HUES64 (cell line): ENCODE measurements around the gene TMEM134.
"Not testable (repeated sequence)": the region's sequence is repeated elsewhere in the genome, so short reads cannot be mapped to it uniquely, and the experiment has no call there.

Experiments used
- H3K27ac ChIP-seq: 2 replicates; pipeline ENCODE4 v1.7.0; 2013; ENCODE audit warnings: low read depth, low read length, inconsistent platforms
- H3K27me3 ChIP-seq: 2 replicates; pipeline ENCODE4 v1.6.1; 2013; ENCODE audit warnings: mild to moderate bottlenecking, low read length; ENCODE audit not compliant: insufficient read depth
- H3K36me3 ChIP-seq: 2 replicates; pipeline ENCODE4 v1.6.1; 2013; ENCODE audit warnings: mild to moderate bottlenecking, low read length; ENCODE audit not compliant: insufficient read depth
- H3K4me1 ChIP-seq: 2 replicates; pipeline ENCODE4 v1.6.1; 2013; ENCODE audit warnings: mild to moderate bottlenecking, low read length, moderate library complexity; ENCODE audit not compliant: insufficient read depth
- H3K4me3 ChIP-seq: 2 replicates; pipeline ENCODE4 v1.5.1; 2013; ENCODE audit warnings: mild to moderate bottlenecking, low read length, moderate library complexity
- H3K9ac ChIP-seq: 2 replicates; pipeline ENCODE4 v1.6.1; 2013; ENCODE audit warnings: mild to moderate bottlenecking, low read depth, low read length
- H3K9me3 ChIP-seq: 2 replicates; pipeline ENCODE4 v1.6.1; 2013; ENCODE audit warnings: low read depth, low read length; ENCODE audit not compliant: insufficient read depth
- WGBS: fragments of 150-250, 120-280 bp; methylation state at CpG from one replicate; pipeline ENCODE4 v1.1.7; 2013; ENCODE audit warnings: missing lambda C conversion rate; 5-methylcytosine and 5-hydroxymethylcytosine counted together

TMEM134 gene

GRCh38 chr11:67477344-67478050 is 8.4 kb upstream of the TMEM134 start:
- not testable (repeated sequence) for H3K27me3 ChIP-seq, H3K36me3 ChIP-seq, H3K4me3 ChIP-seq, H3K9me3 ChIP-seq, H3K27ac ChIP-seq, H3K9ac ChIP-seq, H3K4me1 ChIP-seq
- 94% methylated on average over 11 of the region's 16 CpGs for WGBS

- H3K9ac ChIP-seq, H3K27me3 ChIP-seq, H3K4me3 ChIP-seq, H3K27ac ChIP-seq, H3K9me3 ChIP-seq, H3K36me3 ChIP-seq, H3K4me1 ChIP-seq: not testable (repeated sequence)
- WGBS: 95% methylated on average over 10 of the region's 10 CpGs
Observed at GRCh38 chr11:67476692-67477091, 7.6 kb upstream of the TMEM134 start.

DNA sequence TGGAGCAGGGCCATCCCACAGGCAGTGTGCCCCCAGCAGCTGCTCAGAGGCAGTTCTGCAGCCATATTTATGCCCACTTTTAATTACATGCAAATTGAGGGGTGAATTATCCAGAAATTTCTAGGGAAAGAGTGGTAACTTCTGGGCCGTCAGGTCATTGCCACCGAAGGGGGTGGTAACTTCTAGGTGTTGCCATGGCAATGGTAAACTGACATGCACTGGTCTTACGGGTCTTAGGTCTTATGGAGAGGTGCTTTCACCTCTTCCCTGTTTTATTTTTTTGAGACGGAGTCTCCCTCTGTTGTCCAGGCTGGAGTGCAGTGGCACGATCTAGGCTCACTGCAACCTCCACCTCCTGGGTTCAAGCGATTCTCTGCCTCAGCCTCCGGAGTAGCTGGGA is 3.8 kb upstream of the TMEM134 start:
- Histone ChIP-seq H3K9me3 (no peaks in the 10 kb centered on the region), H3K4me3 (no peak overlapping the region), H3K27ac (no peak overlapping the region), H3K27me3 (no peaks in the 10 kb centered on the region), H3K9ac (no peak overlapping the region), H3K4me1 (no peaks in the 10 kb centered on the region), H3K36me3 (no peaks in the 10 kb centered on the region)
- WGBS: 81% methylated on average over 7 of the region's 7 CpGs

DNA sequence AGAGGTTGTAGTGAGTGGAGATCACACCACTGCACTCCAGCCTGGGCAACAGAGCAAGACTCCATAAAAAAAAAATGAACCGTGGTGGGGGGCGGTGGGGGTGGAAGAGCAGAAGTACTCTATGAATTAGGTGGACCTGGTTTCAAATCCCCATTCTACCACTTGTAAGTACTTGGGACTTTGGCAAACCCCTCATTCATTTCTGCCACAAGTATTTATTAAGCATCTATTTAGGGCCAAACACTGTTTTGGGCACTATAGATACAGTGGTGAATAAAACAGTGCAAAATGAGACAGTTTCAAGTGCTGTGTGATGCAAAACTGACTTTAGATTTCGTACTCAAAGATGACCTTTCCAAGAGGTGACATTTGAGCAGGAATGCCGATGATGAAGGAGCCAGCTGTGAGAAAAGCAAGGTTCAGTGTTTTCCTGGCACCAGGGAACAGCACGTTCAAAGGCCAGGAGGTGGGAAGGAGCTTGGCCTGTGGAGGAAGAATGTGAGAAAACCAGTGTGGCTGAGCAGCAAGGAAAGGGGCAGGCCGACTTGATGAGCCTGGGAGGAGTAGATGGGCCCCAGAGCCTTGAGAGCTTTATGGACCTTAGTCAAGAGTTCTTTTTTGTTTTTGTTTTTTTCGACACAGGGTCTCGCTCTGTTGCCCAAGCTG is 1.4 kb upstream of the TMEM134 start:
- Histone ChIP-seq H3K4me1 (no peaks in the 10 kb centered on the region), H3K27me3 (no peaks in the 10 kb centered on the region), H3K9ac (no peak overlapping the region), H3K36me3 (no peaks in the 10 kb centered on the region), H3K4me3 (no peak overlapping the region), H3K9me3 (no peaks in the 10 kb centered on the region), H3K27ac (no peak overlapping the region)
- 87% methylated on average over 7 of the region's 8 CpGs for WGBS

DNA sequence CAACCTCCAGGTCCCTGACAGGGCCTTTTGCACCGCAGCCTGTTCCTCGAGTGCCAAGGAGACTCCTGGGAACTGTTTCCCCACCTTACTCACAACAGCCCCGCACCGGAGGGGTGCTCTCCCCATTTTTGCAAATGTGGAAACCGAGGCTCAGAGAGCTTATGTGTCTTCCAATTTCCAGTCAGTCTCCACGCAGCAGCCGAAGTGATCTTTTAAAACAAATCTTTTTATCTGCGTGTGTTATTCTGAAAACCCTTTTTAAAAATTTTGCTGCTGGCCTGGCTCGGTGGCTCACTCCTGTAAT is 409 bp upstream of the TMEM134 start:
- no peaks in the 10 kb centered on the region for H3K27me3 ChIP-seq
- H3K27ac ChIP-seq: 0 out of 2 replicates have a peak overlapping the region, but pooled peaks have one; percentile 24
- H3K36me3 ChIP-seq: no peaks in the 10 kb centered on the region
- 42% methylated on average over 9 of the region's 9 CpGs for WGBS
- peak overlapping the region; percentile 93 for H3K4me3 ChIP-seq
- no peaks in the 10 kb centered on the region for H3K4me1 ChIP-seq
- peak overlapping the region; percentile 70 for H3K9ac ChIP-seq
- H3K9me3 ChIP-seq: no peaks in the 10 kb centered on the region

DNA sequence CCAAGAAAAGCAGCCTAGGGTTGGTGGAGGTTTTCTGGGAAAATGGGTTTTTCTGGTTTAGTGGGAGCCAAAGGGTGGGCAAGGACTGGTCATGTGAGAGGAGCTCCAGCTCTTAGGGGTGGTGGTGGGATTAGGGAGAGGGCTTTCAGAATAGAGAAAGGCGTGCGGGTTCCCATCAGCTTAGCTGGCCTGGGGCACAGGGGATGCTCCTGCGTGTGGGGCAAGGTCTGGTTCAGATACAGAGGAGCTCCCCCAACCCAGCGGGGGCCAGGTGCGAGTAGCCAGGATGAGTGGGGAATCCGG is 644 bp downstream of the TMEM134 start:
- peaks cover 5% of the 10 kb centered on the region for H3K4me1 ChIP-seq
- H3K9me3 ChIP-seq: no peaks in the 10 kb centered on the region
- H3K27me3 ChIP-seq: no peaks in the 10 kb centered on the region
- no peaks in the 10 kb centered on the region for H3K36me3 ChIP-seq
- peak overlapping the region; percentile 58; the same call in 1 of the 2 replicates for H3K27ac ChIP-seq
- H3K4me3 ChIP-seq: peak overlapping the region; percentile 93
- WGBS: 9% methylated on average over 6 of the region's 6 CpGs
- H3K9ac ChIP-seq: peak overlapping the region; percentile 77

- Histone ChIP-seq H3K27me3 (no peaks in the 10 kb centered on the region), H3K9me3 (no peaks in the 10 kb centered on the region), H3K9ac (peak overlapping the region; percentile 77; the same call in 1 of the 2 replicates), H3K27ac (no peak overlapping the region), H3K4me1 (peaks cover 5% of the 10 kb centered on the region), H3K4me3 (peak overlapping the region; percentile 93), H3K36me3 (no peaks in the 10 kb centered on the region)
- WGBS: 78% methylated on average over 5 of the region's 5 CpGs
Observed at GRCh38 chr11:67468056-67468455, 995 bp downstream of the TMEM134 start.

DNA sequence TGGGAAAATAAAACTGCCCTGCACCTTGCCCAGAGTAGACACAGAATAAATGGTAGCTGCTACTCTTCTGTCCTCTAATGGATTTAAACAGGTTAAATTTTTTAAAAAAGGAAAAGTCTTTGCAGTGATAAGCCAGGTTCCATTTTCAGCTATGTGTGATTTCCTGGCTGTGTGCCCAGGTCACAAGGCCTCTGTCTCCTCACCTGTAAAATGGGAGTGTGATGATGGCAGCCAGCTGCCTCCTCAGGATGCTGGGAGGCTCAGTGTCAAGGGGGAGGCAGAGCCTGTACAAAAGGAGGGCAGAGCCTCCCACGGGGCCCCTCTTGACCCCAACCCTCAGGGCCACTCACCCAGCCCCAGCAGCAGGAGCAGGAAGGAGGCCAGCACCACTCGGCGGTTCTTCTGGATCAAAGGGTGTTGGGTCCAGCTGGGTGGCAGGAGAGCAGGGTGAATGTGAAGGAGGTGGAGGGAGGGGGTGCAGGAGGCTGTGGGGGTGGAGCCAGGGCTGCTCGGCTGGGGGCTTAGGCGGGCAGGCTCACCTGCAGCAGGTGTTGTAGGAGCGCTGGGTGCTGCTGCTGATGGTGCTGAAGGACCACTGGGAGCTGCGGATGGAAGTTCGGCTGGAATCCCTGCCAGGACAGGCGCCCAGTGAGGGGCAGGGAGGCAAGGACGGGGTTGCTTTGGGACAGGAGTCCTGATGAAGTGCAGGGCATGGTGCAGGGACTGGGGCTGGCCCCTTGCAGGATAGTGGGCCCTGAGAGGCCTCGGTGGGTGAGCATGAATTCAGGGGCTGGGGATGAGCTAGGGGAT is 1.9 kb downstream of the TMEM134 start:
- H3K27me3 ChIP-seq: no peaks in the 10 kb centered on the region
- no peaks in the 10 kb centered on the region for H3K36me3 ChIP-seq
- H3K27ac ChIP-seq: no peak overlapping the region
- peaks cover 5% of the 10 kb centered on the region for H3K4me1 ChIP-seq
- no peaks in the 10 kb centered on the region for H3K9me3 ChIP-seq
- WGBS: 77% methylated on average over 11 of the region's 11 CpGs
- peak overlapping the region; percentile 93; the same call in 1 of the 2 replicates for H3K4me3 ChIP-seq
- no peak overlapping the region for H3K9ac ChIP-seq

DNA sequence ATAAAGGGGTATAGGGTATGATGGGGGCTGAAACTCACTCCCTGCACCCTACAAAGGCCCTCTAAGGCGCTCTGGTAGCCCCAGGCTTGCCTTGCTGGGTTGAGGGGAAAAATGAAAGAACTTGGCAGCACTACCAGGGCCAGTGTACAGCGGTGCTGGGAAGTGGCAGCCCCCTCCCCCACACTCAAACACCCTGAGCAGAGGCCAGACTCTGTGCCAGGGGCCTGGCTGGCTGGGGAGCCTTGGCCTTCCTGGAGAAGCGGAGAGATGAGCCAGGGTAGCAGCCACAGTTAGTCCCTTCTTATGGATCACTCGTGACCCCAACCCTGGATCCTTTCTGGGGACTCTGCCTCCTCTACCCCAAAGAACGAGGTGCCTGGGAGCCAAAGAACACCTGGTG is 2.7 kb downstream of the TMEM134 start:
- H3K4me1 ChIP-seq: peaks cover 5% of the 10 kb centered on the region
- no peaks in the 10 kb centered on the region for H3K9me3 ChIP-seq
- no peaks in the 10 kb centered on the region for H3K36me3 ChIP-seq
- 93% methylated on average over 5 of the region's 5 CpGs for WGBS
- no peak overlapping the region for H3K9ac ChIP-seq
- no peak overlapping the region for H3K4me3 ChIP-seq
- no peak overlapping the region for H3K27ac ChIP-seq
- H3K27me3 ChIP-seq: no peaks in the 10 kb centered on the region

GRCh38 chr11:67465530-67465929 is 3.5 kb downstream of the TMEM134 start:
- H3K4me1 ChIP-seq, H3K9ac ChIP-seq, H3K27me3 ChIP-seq, H3K36me3 ChIP-seq, H3K9me3 ChIP-seq: not testable (repeated sequence)
- peak overlapping the region; percentile 92; the same call in 1 of the 2 replicates for H3K27ac ChIP-seq
- peak overlapping the region; percentile 90 for H3K4me3 ChIP-seq
- WGBS: 89% methylated on average over 2 of the region's 2 CpGs

GRCh38 chr11:67465189-67465510 is 3.9 kb downstream of the TMEM134 start:
- Histone ChIP-seq H3K9me3 (no peaks in the 10 kb centered on the region), H3K27ac (peak overlapping the region; percentile 92), H3K4me1 (peaks cover 5% of the 10 kb centered on the region), H3K27me3 (no peaks in the 10 kb centered on the region), H3K4me3 (peak overlapping the region; percentile 90), H3K36me3 (no peaks in the 10 kb centered on the region), H3K9ac (peak overlapping the region; percentile 91)
- 46% methylated on average over 3 of the region's 3 CpGs for WGBS
